HAP-1 (cell line): ENCODE measurements around the gene PKD2L2.
A peak's percentile ranks its signal among the peaks of the same experiment; 100 is the strongest.
"Not testable (repeated sequence)": the region's sequence is repeated elsewhere in the genome, so short reads cannot be mapped to it uniquely, and the experiment has no call there.

ENCODE experiments used
- DNase-seq, 2 experiments: peaks; one replicate each; pipeline ENCODE4 v3.0.0-alpha.2; 2016 to 2020; ENCODE audit warnings: low spot score in 2 of 2
- H3K27me3 ChIP-seq: fragments of 250-450 bp; sonication (Bioruptor Pico); 2 replicates; pipeline ENCODE4 v1.5.1; 2020; ENCODE audit warnings: low read depth, mild to moderate bottlenecking, moderate library complexity
- H3K36me3 ChIP-seq: fragments of 250-450 bp; sonication (Bioruptor Pico); replicated peaks from 2 replicates; pipeline ENCODE4 v1.5.1; 2020; ENCODE audit warnings: mild to moderate bottlenecking
- H3K4me1 ChIP-seq: fragments of 250-450 bp; sonication (Bioruptor Pico); 2 replicates; pipeline ENCODE4 v1.5.1; 2020; ENCODE audit warnings: mild to moderate bottlenecking
- H3K4me3 ChIP-seq: fragments of 250-450 bp; sonication (Bioruptor Pico); 2 replicates; pipeline ENCODE4 v1.5.1; 2020; ENCODE audit warnings: mild to moderate bottlenecking, moderate library complexity
- H3K9me3 ChIP-seq: fragments of 250-450 bp; sonication (Bioruptor Pico); 2 replicates; pipeline ENCODE4 v1.5.1; 2020; ENCODE audit warnings: mild to moderate bottlenecking, moderate library complexity
- in situ Hi-C: fragments of 300-500 bp; cut with MboI; formaldehyde crosslinking; loops from 3 replicates; pipeline ENCODE4 v1.14.3; 2020; ENCODE audit warnings: low sequenced_read_pairs, inconsistent platforms, mixed read lengths

The PKD2L2 gene

DNA sequence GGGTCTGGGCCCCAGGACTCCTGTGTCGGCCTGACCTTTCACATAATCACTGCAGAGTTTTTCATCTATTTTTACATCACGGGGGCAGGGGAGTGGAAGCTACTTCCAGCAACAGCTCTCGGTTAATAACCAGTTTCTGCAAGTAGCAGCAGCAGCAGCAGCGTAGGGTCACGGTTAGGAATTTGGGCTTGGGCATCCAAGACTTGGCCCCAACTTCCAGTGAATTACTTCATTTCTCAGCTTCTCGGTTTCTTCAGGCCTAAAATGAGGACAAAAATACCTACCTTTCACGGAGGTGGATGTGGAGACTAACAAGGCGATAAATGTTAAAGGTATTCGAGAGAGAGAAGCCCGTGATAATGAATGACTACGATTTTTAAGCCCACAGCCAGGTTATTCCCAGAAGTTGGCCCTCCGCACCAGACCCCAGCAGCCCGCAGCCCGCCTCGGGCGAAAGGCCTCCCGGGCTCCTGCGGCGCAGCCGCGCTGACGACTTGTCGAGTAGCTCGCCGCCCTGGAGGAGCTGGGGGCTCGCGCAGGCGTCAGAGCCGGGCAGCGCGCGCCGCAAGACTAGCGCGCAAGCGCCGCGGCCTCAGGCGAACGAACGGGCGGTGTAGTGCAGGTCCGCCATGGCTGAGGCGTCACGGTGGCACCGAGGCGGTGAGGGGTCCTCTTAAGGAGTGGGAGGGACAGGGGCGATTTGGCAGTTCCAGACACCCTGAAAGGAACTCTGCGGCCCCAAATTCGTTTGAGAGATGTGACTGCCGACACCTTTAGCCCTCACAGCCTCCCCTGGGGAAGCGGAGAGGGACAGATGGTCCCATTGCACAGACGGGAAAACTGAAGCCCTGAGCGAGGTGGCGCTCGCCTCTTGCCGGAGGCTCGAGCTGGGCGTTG, at the start of gene PKD2L2:
TSS of gene PKD2L2 (plus strand) at position 595 of the 897 bp plus-strand sequence. CDS start at position 630, 35 bp downstream.
- no peaks in the 10 kb centered on the region for H3K27me3 ChIP-seq

DNA sequence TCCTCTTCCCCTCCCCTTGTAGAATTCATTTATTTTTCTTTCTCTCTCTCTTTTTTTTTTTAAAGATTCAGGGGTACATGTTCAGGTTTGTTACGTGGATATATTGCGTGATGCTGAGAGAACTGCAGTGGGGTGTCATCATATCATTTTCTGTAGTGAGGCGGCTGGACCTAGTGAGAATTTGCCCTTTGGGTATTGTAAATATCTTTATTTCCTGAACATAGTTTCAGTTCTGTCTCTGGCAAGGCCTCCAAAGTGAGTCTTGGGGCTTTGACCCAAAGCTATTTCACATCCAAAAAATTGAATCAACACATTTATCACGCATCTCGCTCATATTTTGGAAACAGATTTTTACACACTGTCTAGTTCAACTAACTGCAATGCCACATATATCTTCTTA, 47.0 kb upstream of the PKD2L2 start:
- no peaks in the 10 kb centered on the region for H3K27me3 ChIP-seq
- in situ Hi-C loops, result no loop called here
- no peak overlapping the region for H3K4me3 ChIP-seq
- H3K9me3 ChIP-seq, result no peaks in the 10 kb centered on the region
- H3K36me3 ChIP-seq, result no peaks in the 10 kb centered on the region
- no peaks in the 10 kb centered on the region for H3K4me1 ChIP-seq
- DNase-seq, result no peak

More for the DNA sequence above, at the start of gene PKD2L2:
- DNase-seq, result peak; percentile 85 to 91
- Histone ChIP-seq H3K36me3 (no peaks in the 10 kb centered on the region), H3K9me3 (0 out of 2 replicates have a peak, but pooled peaks cover 2% of the 10 kb centered on the region), H3K4me1 (peaks cover 34% of the 10 kb centered on the region), H3K4me3 (peak within 1 kb of the TSS; percentile 34)
- in situ Hi-C loops, result no loop called here

DNA sequence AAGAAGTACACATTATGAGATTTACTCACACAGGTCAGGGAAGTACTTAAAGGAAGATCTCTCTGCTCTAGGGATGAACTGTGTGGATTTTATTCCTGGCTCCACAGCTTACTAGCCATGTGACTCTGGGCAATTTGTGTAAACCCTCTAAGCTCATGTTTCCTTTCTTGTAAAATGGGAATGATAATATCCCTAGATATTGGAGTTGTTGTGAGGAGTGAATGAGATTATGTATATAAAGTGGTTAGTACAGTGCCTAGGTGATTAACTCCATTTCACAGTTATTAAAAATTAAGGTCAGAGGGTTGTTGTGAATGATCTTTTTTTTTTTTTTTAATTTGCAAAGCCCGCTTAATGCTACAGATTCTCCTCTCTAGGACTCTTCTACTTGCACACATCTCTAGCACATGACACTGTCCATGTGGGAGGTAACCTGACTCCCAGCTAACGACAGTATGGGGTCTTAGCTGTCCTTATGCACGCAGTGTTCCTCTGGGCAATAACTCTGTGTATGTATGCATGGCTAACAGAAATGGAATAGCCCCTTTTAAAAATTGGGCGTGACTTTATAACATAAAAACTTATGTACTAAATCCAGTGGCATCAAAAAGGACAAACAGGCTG, 45.5 kb upstream of the PKD2L2 start:
- DNase-seq, result no peak
- Histone ChIP-seq H3K9me3 (no peaks in the 10 kb centered on the region), H3K4me3 (no peak overlapping the region), H3K4me1 (no peaks in the 10 kb centered on the region), H3K36me3 (no peaks in the 10 kb centered on the region), H3K27me3 (no peaks in the 10 kb centered on the region)
- in situ Hi-C loops, result no loop called here

DNA sequence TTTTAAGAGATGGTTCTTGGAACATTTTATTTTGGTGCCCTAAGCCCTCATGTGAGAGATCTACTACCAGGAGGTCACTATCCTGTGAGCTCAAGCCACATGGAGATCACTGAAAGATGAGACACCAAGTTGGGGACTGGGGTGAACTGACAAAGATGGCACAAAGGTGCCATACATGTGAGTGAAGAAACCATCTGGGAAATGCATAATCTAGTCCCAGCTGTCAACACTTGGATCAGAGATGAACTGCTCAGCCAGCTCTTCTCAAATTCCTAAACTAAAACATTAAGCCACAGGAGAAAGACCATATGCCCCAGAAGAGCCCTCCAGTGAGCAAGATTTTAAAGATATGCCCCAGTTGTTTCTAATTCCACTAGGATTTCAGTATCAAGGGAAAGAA, 43.8 kb upstream of the PKD2L2 start:
- Histone ChIP-seq H3K9me3 (no peaks in the 10 kb centered on the region), H3K4me3 (no peak overlapping the region), H3K36me3 (no peaks in the 10 kb centered on the region), H3K27me3 (no peaks in the 10 kb centered on the region), H3K4me1 (no peaks in the 10 kb centered on the region)
- in situ Hi-C loops, result no loop called here
- no peak for DNase-seq

DNA sequence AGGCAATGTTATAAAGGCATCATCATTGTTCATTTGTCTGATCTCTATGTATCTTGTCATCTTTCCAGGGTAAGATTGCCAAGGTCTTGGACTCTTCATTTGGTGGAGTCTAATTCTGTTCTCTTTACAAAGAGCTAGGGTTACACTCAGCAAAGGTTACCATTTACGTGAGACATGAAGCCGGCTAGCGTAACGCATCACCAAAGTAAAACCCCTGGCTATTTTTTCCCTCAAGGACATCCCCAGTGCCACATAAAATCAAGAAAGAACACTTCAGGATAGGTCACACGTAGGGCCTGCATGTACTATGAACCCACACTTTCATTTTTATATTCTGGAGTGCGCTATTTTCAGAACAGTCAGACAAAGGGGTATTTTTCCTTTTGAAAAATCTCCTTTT, 41.6 kb upstream of the PKD2L2 start:
- no peaks in the 10 kb centered on the region for H3K36me3 ChIP-seq
- in situ Hi-C loops, result no loop called here
- no peaks in the 10 kb centered on the region for H3K4me1 ChIP-seq
- DNase-seq, result no peak
- no peaks in the 10 kb centered on the region for H3K27me3 ChIP-seq
- H3K9me3 ChIP-seq, result no peaks in the 10 kb centered on the region
- H3K4me3 ChIP-seq, result no peak overlapping the region

DNA sequence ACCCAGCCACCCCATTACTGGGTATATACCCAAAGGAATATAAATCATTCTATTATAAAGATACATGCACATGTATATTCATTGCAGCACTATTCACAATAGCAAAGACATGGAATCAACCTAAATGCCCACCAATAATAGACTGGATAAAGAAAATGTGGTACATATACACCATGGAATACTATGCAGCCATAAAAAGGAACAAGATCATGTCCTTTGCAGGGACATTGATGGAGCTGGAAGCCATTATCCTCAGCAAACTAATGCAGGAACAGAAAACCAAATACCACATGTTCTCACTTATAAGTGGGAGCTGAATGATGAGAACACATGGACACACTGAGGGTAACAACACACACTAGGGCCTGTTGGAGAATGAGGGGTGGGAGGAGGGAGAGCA, 36.1 kb upstream of the PKD2L2 start:
- H3K36me3 ChIP-seq, H3K27me3 ChIP-seq, in situ Hi-C loops, H3K9me3 ChIP-seq, H3K4me1 ChIP-seq, H3K4me3 ChIP-seq, DNase-seq: not testable (repeated sequence)

DNA sequence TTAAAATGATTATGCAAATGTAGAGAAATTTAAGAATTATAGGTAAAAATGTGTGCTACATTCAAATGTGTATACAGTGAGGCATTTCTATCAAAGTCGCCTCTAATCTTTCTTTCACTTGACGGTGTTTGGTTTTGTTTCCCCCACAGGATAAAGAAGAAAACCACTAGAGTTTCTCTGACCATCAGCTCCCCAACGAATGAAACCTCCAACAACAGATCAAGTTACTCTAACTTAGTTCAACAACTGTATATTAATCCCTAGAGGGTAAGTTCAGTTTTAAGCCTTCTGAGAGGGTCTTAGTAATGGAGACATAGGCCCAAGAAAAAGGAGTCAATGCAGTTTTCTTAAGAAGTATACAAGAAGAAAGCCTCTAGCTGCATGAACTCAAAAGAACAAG, 33.1 kb upstream of the PKD2L2 start:
- in situ Hi-C loops, result no loop called here
- no peaks in the 10 kb centered on the region for H3K9me3 ChIP-seq
- no peaks in the 10 kb centered on the region for H3K4me1 ChIP-seq
- H3K36me3 ChIP-seq, result no peaks in the 10 kb centered on the region
- no peaks in the 10 kb centered on the region for H3K27me3 ChIP-seq
- no peak overlapping the region for H3K4me3 ChIP-seq
- DNase-seq, result no peak

DNA sequence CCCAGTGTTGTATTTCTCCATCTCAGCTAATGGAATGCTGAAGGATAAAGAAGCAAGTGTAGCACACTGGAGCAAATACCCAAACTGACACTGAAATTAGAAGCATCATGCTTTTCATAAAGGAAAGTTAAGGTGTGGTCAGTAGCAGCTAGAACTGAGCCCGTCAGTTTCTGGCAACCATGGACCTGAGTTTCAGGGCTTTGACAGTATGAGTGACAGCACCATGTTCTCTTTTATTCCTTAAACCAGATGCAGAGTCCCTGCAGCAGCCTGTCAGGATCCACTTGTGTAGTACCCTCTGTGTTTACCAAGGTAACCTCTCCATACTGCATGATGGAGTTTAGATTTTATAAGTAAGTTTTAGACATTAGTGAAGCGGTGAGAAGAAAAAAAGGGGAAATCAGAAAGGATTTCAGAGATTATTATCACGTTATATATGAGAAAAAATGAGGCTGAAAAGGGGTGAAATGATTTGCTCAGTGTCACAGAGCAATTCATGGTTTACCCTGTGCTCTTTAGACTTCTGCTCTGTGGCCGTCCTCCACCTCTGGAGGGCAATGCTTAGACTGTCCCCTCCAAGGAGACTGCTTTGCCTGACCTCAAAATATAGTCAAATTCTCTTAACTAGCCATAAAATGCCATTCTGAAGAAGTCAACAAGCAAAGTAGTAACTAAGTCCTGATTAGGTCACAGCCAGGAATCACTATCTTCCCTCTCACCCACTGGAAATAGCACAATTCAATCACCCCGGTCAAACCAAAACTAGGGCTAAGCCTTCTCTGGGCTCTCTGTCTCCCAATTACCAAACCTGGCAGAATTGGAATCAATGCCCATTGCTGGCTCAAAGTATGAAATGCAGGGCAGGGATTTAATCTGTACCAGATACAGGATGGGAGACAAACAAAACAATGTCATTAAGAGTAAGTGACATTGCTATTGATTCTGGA, 32.1 kb upstream of the PKD2L2 start:
- Histone ChIP-seq H3K4me1 (no peaks in the 10 kb centered on the region), H3K9me3 (no peaks in the 10 kb centered on the region), H3K27me3 (no peaks in the 10 kb centered on the region), H3K4me3 (no peak overlapping the region), H3K36me3 (no peaks in the 10 kb centered on the region)
- in situ Hi-C loops, result no loop called here
- DNase-seq, result no peak

DNA sequence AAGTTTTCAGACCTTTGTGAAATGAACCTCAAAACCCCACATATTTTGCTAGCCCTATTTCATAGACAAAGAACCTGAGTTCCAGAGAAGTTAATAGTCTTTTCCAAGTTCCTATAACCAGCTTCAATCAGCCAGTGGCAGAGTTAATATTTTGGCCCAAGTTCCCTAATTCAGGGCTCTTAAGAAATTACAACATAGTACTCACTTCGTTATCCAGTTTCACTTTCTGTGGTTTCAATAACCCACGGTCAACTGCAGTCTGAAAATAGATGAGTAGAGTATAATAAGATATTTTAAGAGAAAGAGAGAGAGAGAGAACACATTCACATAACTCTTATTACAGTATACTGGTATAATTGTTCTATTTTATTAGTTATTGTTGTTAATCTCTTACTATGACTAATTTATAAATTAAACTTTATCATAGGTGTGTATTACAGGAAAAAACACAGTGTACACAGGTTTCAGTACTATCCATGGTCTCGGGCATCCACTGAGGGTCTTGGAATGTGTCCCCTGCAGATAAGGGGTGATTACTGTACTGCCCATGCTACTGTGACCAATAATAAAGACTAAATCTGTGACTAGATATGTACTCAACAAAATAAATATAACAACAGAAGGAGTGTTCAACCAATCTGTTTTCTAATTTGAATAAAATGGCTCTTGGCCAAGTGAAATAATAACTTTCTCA, 30.9 kb upstream of the PKD2L2 start:
- Histone ChIP-seq H3K27me3 (no peaks in the 10 kb centered on the region), H3K9me3 (no peaks in the 10 kb centered on the region)

DNA sequence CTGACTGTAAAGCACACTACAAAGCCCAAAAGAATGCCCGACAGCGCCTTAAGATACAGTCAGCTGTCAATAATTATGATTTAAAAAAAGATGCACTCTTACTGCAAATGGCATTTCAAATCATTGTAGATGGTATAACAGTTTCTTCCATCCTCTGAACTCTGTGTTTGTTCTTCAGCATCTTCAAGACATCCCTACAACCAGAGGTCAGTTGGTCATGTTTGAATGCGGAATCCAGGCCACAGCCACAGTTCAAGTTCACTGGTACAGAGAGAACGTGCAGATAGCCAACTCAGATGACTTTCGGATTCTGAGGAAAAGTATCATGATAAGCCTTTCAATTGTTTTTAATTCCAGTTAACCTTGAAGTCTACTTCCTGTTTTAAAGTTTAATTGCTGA, 30.3 kb upstream of the PKD2L2 start:
- H3K4me1 ChIP-seq, result no peaks in the 10 kb centered on the region
- no peak for DNase-seq
- no peaks in the 10 kb centered on the region for H3K36me3 ChIP-seq
- no peaks in the 10 kb centered on the region for H3K9me3 ChIP-seq
- no peaks in the 10 kb centered on the region for H3K27me3 ChIP-seq
- no peak overlapping the region for H3K4me3 ChIP-seq
- in situ Hi-C loops, result no loop called here

More for the DNA sequence above, 30.9 kb upstream of the PKD2L2 start:
- Histone ChIP-seq H3K36me3 (no peaks in the 10 kb centered on the region), H3K4me3 (no peak overlapping the region), H3K4me1 (no peaks in the 10 kb centered on the region)
- DNase-seq, result no peak
- in situ Hi-C loops, result no loop called here

DNA sequence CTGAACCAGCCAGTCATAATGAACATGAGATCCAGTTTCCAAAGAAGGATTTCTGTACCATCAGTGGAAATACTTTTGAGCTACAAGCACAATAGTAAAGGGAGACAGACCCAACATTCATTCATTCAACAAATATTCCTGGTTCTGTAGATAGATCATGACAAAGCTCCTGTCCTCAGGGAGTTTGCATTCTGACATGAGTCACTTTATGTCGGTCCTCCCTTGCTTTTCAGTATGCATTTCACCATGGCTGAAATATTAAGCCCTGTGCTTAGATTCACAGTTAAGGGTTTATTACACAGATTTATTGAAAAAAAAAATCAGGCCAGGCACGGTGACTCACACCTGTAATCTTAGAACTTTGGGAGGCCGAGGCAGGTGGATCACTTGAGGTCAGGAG, 27.0 kb upstream of the PKD2L2 start:
- no peak for DNase-seq
- Histone ChIP-seq H3K36me3 (no peaks in the 10 kb centered on the region), H3K4me3 (no peak overlapping the region), H3K9me3 (no peaks in the 10 kb centered on the region), H3K4me1 (no peaks in the 10 kb centered on the region), H3K27me3 (no peaks in the 10 kb centered on the region)
- in situ Hi-C loops, result no loop called here

DNA sequence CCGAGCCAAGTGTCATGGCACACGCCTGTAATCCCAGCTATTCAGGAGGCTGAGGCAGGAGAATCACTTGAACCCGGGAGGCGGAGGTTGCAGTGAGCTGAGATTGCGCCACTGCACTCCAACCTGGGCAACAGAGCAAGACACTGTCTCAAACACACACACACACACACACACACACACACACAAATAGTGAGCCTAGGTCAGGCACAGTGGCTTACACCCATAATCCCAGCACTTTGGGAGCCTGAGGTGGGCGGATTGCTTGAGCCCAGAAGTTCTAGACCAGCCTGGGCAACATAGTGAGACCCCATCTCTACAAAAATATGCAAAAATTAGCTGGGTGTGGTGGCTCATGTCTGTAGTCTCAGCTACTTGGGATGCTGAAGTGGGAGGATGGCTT, 25.6 kb upstream of the PKD2L2 start:
- H3K4me3 ChIP-seq, H3K27me3 ChIP-seq, H3K9me3 ChIP-seq, DNase-seq, H3K36me3 ChIP-seq, H3K4me1 ChIP-seq, in situ Hi-C loops: not testable (repeated sequence)
